C4-2B (cell line): ENCODE data around the gene TIMM44.

Experiments
- CTCF ChIP-seq: fragments of 450-650 bp; conservative IDR thresholded peaks from 2 replicates; pipeline ENCODE4 v1.5.1; 2017; ENCODE audit warnings: mild to moderate bottlenecking
- ZFX ChIP-seq: fragments of 450-650 bp; IDR thresholded peaks from 2 replicates; pipeline ENCODE4 v1.6.1; 2017

DNA sequence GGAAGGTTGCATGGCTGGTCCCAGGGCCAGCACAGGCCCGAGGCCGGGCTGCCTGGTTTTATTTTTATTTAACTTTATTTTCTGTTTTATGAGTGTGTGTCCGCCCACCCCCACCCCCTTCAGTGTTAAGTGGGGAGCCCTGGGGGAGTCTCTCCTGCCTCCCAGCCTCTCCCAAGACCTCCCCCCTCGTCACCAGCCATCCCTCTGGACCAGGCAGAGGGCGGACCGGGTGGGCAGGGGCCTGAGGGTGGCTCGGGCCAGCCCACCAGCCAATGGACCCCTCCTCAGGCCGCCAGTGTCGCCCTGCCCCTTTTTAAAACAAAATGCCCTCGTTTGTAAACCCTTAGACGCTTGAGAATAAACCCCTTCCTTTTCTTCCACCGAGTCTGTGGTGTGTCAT is 29.4 kb downstream of the TIMM44 start:
- TF ChIP-seq CTCF (no peak), ZFX (no peak)
